ENCODE data around the gene ZSCAN1.

GRCh38 chr19:58047672-58048071 lies 13.8 kb downstream of the ZSCAN1 start:
- no peak for TF ChIP-seq POLR2A (IDR thresholded peaks at IDR 0.05)
- TF ChIP-seq CTCF (IDR thresholded peaks at IDR 0.05), result no peak
